HG02884 (cell line): ENCODE measurements around the gene KIF26A.
"Not testable (repeated sequence)": the region's sequence is repeated elsewhere in the genome, so short reads cannot be mapped to it uniquely, and the experiment has no call there.

Experiments used
- ATAC-seq: cut with Tn5 transposase; IDR thresholded peaks from one replicate; pipeline ENCODE4 v1.9.1; 2021; ENCODE audit warnings: mild to moderate bottlenecking, moderate library complexity; ENCODE audit not compliant: unreplicated experiment

The KIF26A gene

GRCh38 chr14:104142946-104143470 is 4.6 kb downstream of the KIF26A start:
- no peak for ATAC-seq

DNA sequence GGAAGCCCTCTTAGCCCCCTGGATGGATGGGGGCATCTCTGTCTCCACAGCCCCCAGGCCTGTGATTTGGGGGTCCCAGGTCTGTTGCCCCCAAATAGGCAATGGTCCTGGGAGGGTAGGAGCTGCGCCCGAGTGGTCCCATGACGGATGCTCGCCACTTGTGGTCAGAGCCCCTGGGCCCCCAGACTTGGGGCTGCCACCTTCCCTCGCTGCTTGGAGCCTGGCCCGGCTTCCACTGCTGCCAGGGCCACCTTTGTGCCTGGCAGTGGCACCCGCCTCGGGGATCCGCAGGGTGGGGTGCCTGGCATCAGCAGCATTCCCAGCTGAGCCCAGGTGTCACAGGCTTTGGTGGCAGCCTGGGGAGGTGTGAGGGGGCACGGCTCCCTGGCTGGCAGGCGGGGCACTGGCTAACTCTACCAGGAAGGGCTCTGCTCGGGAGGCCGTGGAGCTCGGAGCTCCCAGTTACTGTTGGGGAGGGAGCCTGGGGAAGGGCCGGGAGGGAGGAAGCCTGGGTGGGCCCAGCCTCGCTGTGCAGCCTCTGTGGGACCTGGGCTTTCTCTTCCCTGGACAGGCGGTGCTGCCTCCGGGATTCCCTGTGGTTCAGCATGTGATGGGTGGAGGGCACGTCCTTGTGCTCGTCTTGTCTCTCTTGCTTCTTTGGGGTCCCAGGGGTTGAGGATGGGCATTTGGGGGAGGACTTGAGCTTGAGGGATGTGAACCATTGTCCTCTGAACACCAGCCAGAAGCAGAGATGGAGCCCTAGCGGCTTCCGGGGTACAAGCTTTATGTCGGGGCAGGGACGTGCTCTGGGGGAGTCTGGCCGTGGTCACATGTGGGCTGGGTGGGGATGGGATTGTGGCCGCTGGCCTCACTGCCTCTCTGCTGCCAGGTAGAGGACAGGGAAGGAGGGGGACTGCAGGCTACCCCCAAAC is 5.4 kb downstream of the KIF26A start:
- ATAC-seq = no peak

DNA sequence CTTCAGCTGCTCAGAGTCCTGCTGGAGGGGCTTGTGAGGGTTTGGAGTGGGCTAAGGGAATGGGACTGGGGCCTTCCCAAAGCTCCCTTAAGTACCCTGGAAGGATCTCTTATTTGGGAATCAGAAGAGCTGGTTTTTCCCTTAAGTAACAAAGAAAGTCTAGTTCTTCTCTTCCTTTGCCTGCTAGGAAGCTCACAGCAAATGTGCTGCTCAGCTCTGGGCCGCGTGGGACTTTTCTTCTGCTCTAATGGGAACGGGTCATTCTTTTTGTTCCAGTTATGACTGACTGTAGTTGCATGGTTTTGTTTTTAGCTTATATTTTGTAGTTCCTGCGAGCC is 6.0 kb downstream of the KIF26A start:
- no peak for ATAC-seq

DNA sequence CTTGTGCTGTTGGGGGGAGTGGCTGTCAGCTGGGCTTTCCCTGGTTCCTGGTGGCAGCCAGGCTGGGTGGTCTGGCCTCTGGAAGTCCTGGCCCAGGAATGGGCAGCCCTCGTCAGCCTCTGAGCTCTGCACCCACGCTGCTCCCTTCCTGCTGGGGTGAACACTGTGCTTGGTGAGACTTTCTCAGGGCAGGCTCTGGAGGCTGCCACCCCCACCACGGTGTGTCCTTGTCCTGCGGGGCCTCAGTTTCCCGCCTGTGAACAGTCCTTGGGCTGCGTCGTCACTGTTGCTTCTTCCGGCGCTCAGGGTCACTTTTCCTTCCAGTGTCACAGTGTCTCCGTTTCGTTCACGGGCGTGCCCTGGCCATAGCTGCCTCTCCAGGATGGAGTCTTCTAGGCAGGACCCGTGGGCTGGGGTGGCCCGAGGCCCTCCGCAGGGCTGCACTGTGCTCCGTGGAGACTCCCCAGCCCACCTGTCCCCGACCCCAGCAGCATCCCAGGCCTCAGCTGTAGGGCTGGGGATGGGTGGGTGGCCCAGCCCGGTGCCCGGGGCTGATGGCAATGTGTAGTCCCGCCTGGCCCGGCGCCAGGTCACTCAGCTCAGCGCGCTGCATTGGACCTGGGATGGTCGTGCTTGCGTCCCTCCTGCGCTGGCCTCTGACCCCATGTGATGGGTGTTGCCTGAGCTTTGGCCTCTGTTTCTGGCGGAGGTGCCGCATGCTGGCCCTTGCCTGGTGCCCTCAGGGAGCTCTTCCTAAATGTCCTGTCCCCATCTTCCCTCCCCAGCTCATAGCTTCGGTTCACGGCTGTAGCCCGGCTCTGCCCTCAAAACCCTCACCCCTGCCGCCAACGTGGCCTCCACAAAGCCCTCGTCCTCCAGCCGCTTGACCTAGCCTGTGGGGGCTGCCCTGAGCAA is 6.8 kb downstream of the KIF26A start:
- no peak for ATAC-seq

DNA sequence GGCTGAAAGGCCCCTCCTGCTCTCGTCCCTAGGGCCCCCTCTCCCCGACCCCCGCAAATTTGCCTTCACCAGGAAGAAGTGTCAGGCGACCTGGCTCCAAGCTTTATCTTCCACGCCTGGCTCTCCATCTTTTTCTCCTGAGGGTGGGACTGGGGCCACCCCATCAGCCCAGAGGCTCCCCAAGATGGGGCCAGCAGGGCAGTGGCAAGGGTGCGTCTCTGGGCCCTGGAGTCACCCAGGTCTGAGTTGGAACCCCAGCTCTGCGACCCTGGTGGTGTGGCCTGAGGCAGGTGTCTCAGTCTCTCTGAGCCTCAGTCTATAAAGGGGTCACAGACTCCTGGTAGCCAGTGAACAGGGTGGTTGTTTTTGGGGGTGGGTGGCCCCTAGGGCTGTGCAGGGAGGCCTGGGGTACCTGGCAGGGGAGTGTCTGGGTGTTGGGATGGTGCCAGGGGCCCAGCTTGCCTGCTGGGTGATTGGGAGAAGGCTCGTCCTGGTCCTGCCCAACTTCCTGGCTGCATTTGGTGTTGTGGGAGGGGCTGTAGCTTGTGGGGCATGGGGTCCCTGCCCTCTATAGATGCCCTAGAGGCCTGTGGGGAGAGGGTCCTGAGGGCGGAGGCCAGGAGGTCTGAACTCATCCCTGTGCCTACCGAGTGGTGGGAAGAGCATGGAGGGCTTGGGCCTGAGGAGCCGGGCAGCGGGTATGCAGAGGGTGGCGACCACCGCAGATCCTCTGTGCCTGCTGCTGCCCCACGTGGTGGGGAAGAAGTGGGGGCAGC is 7.6 kb downstream of the KIF26A start:
- ATAC-seq = no peak

DNA sequence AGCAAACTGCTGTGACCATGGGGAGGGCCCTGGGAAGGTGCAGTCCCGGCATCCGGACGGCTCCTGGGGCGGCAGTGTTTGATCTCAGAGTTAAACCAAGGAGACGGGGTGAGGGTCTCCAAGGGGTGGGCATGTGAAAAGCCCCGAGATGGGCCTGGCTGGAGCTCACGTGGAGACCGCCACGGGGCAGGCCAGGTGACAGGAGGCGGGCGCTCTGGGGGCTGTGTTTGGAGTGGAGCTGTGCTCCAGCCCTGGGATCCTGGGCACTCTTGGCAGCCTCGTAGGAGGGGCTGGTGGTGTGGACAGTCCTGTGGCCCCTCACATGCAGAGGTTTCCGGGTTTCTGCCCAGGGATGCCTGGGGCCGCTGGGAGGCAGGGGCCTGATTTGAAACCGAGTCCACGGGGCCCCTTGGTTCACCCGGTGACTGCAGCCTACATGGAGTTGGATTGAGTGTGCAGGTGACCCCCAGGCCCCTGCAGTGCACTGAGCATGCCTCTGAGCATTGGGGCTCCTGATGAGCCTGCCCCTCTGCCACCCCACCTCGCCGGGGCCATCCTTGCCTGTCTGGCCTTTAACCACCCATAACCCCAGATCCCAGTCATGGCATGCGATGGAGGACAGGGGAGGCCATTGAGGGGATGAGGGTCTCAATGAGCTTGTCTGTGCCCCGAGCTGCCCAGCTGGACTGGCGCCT is 8.4 kb downstream of the KIF26A start:
- no peak for ATAC-seq

DNA sequence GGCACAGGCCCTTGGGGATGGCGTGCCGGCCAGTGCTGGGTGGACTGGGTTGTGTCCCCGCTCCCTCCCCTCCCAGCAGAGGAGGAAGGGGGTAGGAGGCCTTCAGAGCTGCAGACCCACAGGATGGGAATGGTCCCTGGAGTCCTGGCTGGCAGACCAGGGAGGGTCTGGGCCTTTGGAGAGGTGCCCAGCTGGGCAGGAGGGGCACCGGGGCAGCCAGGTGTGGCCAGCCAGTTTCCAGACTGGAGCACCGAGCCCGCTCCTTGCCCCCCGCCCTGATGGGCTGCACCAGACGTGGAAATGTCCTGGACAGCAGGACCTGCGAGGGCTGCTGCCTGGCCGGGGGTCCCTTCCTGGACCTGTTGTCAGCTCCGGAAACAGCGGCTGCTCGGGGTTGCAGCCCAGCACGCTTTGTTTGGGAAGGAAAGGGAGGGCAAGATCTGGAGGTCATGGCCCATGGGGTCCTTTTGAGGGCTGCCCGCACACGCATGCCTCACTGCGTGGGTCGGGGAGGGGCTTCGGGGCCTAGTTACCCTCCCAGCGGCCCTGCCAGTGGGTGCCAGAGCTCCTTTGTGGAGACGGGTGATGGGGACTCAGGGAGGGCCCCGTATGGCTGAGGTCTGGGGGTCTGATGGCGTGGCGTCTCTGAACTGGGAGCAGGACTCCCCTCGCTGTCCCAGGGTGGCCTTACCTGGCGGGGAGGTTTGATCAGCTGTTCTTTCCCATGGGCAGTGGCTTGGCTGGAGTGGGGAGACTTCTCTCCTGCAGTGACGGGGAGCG is 9.1 kb downstream of the KIF26A start:
- no peak for ATAC-seq

DNA sequence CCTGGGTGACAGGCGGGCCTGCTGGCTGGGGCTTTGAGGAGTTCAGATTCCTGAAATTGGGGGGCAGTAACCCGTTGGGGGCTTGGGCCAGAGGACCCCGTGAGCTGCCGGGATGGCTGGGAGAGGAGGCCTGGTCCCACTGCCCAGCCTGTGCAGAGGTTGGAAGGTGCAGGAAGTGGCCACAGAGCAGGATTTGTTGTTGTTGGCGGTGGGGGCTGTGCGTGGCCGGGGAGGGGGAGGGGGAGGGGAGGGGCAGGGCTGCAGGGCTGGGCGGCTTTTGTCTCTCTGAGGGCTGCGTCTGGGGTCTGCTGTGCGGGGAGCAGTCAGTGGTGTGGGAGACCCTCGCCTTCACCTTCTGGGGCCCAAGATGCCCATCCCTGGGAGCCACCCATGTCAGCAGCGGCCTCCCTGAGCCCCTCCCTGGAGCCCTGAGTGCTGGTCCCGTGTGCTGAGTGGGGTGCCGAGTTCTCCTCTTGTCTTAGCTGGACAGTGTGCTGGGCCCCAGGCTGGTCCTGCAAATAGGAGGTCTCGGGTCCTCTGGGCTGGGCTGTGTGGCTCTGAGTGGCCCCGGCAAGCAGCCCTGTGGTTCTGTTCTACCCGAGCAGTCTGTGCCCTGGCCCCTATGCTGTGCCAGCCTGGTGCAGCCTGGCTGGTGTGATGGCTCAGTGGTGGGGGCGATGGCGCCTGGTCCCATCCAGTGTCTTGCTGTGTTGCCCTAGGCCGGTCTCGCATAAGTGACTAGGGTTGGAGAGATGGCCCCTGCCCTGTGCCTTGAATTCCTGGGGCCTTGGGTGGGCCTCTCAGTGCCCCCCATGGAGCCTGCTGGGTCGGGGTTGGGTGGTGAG is 10.3 kb downstream of the KIF26A start:
- ATAC-seq = no peak

GRCh38 chr14:104149278-104149595 is 10.8 kb downstream of the KIF26A start:
- no peak for ATAC-seq

DNA sequence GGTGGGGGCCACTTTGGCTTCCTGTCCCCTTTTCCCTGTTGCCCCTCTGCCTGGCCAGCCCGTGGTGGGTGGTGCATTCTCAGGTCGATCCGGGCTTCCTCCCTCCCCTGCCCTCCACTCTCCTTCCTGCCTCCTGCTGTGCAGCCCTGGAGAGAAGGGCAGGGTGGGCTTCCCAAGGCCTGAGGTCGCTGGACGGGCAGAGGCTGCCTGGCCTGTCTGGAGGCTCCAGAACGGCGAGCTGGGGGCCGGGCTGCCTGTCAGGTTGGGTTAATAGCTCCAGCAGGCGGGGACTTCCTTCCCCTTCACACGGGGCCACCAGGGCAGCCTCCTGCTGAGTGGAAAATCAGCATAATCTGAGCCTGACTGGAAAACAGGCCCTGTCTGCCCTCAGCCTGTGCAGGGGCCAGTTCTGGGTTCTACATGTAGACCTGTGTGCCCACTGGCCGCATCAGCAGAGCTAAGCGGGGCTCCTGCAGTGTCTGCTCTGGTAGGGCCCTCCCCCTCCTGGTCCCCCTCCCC is 11.3 kb downstream of the KIF26A start:
- no peak for ATAC-seq

- ATAC-seq = no peak
These were observed 12.0 kb downstream of the KIF26A start for GRCh38 chr14:104150136-104151025.

DNA sequence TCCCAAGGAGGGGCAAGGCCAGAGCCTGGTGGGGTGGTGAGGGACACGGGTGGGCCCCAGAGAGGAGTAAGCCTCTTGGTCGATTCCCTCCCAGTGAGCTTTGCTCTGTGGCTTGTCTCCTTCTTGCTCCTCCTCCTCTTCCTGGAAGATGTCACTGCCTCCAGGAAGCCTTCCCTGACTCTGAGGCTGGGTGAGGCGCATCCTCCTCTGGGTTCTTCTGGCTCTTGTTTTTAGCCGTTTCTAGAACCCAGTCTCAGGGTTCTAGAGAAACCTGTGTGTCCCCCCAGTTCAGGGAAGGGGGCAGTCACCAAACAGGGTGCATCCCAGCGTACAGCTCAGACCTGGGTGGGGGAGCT is 12.6 kb downstream of the KIF26A start:
- ATAC-seq = no peak

DNA sequence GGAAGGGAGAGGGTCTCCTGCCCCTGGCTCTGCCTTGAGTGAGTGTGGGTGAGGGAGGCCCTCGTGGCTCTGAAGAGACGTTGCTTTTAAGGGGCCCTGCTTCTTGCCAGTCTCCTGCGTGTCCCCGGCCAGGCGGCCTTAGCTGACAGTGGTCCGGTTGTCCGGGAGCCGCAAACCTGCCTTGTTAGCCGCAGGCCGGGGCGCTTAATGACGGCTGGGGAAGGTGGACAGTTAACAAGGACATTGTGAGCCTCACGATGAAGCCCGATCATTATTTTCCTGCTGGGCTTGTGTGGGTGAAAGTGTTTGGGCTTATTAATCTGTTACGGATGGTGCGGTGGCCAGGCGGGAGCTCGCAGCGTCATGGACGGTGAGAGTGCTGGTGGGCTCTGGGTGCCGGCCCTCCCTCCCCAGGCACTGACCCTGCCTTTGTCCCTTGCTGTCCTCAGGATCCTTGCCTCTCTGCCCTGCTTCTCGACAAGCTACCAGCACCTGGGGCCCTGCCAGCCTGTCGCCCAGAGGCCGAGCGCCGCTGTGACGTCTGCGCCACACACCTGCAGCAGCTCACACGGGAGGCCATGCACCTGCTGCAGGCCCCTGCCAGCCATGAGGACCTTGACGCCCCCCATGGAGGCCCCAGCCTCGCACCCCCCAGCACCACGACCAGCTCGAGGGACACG is 13.3 kb downstream of the KIF26A start:
- ATAC-seq = no peak

GRCh38 chr14:104152246-104152575 is 13.8 kb downstream of the KIF26A start:
- ATAC-seq = no peak

DNA sequence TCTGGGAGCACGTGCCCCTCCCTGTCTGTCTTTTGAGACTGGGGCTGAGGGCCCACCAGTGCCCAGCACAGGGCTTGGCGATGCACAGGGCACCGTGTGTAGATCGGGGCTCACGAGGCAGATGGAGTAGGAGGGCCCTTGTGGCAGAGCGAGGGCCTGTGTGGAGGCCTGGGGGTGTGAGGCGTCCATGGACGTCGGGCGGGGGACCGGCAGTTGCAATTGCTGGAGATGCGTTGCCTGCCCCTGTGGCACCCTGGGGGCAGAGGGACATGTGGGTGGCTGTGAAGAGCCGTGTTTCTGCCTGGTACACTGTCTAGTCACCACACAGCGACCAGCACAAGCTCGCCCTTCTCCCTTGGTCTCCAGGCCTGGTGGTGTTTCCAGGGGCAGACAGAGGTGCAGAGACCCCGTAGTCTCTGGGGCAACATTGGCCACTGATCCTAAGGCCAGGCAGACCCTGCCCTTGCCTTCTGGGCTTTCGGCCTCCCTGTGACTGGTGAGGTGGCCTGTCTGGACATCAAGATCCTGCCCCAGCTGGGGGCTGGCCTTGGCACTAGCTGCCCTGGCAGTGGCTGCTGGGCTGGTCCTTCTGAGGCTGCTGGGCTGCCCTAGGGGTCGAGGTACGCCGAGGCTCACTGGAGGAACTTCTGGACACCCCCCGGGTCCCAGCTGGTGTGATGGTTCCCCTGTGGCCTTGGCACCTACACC is 14.5 kb downstream of the KIF26A start:
- no peak for ATAC-seq

DNA sequence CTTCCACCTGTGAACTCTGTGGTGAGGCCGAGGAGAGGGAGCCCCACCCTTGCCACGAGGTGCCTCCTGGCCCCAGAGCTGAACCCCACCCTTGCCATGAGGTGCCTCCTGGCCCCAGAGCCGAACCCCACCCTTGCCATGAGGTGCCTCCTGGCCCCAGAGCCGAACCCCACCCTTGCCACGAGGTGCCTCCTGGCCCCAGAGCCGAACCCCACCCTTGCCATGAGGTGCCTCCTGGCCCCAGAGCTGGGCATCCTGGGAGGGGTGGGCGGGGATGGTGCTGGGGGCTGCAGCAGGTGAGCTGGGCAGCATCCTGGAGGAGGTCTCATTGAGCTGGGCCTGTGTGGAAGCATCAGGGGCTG is 15.0 kb downstream of the KIF26A start:
- ATAC-seq = not testable (repeated sequence)

- ATAC-seq = no peak
These were observed 15.9 kb downstream of the KIF26A start for GRCh38 chr14:104154246-104154645.
